Measurements from ENCODE around the gene ZFYVE19.

- no peak for TF ChIP-seq POLR2A (IDR thresholded peaks at IDR 0.05)
- TF ChIP-seq, protein P1, sequence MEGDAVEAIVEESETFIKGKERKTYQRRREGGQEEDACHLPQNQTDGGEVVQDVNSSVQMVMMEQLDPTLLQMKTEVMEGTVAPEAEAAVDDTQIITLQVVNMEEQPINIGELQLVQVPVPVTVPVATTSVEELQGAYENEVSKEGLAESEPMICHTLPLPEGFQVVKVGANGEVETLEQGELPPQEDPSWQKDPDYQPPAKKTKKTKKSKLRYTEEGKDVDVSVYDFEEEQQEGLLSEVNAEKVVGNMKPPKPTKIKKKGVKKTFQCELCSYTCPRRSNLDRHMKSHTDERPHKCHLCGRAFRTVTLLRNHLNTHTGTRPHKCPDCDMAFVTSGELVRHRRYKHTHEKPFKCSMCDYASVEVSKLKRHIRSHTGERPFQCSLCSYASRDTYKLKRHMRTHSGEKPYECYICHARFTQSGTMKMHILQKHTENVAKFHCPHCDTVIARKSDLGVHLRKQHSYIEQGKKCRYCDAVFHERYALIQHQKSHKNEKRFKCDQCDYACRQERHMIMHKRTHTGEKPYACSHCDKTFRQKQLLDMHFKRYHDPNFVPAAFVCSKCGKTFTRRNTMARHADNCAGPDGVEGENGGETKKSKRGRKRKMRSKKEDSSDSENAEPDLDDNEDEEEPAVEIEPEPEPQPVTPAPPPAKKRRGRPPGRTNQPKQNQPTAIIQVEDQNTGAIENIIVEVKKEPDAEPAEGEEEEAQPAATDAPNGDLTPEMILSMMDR (IDR thresholded peaks at IDR 0.05): no peak
These were observed 37.8 kb downstream of the ZFYVE19 start for GRCh38 chr15:40844696-40845030.

Data from testis (tissue), 2 donors.